HEK293T (cell line): Measurements from ENCODE around the gene LEFTY2.
"Not testable (repeated sequence)": the region's sequence is repeated elsewhere in the genome, so short reads cannot be mapped to it uniquely, and the experiment has no call there.

ENCODE experiments used
- CTCF ChIA-PET: fragments of 350-600 bp; formaldehyde crosslinking; extraction: SDS; loops from one replicate; lab custom pipeline; 2021; ENCODE audit warnings: antibody characterized with exemption, inconsistent platforms; lab: Yijun Ruan, JAX
- POLR2A ChIA-PET: fragments of 350-600 bp; formaldehyde crosslinking; extraction: SDS; loops from one replicate; lab custom pipeline; 2020; ENCODE audit warnings: antibody characterized with exemption, inconsistent platforms; lab: Yijun Ruan, JAX
- DNase-seq: peaks from one replicate; pipeline ENCODE4 v3.0.0; 2012; ENCODE audit warnings: mixed read lengths; ENCODE audit errors: extremely low spot score
- ARNT ChIP-seq: fragments of 450-650 bp; IDR thresholded peaks from 2 replicates; pipeline ENCODE4 v1.6.1; 2017; ENCODE audit warnings: mild to moderate bottlenecking
- BHLHE40 ChIP-seq: fragments of 450-650 bp; IDR thresholded peaks from 2 replicates; pipeline ENCODE4 v1.6.1; 2016; ENCODE audit warnings: mild to moderate bottlenecking, moderate library complexity, borderline replicate concordance
- CTBP1 ChIP-seq: fragments of 450-650 bp; IDR thresholded peaks from 2 replicates; pipeline ENCODE4 v1.6.1; 2016; ENCODE audit warnings: borderline replicate concordance
- ELF4 ChIP-seq: fragments of 450-650 bp; IDR thresholded peaks from 2 replicates; pipeline ENCODE4 v1.6.1; 2017; ENCODE audit warnings: antibody characterized with exemption
- FOXA1 ChIP-seq: fragments of 450-650 bp; IDR thresholded peaks from 2 replicates; pipeline ENCODE4 v1.6.1; 2016; ENCODE audit warnings: mild to moderate bottlenecking
- FOXK2 ChIP-seq: fragments of 450-650 bp; IDR thresholded peaks from 2 replicates; pipeline ENCODE4 v1.6.1; 2016; ENCODE audit warnings: mild to moderate bottlenecking
- FOXM1 ChIP-seq: fragments of 450-650 bp; IDR thresholded peaks from 2 replicates; pipeline ENCODE4 v1.6.1; 2017; ENCODE audit warnings: mild to moderate bottlenecking, borderline replicate concordance
- HDGF ChIP-seq: fragments of 450-650 bp; IDR thresholded peaks from 2 replicates; pipeline ENCODE4 v1.6.1; 2017; ENCODE audit warnings: antibody characterized with exemption, borderline replicate concordance
- L3MBTL2 ChIP-seq: fragments of 450-650 bp; conservative IDR thresholded peaks from 2 replicates; pipeline ENCODE4 v1.6.1; 2016; ENCODE audit warnings: mild to moderate bottlenecking
- LEF1 ChIP-seq: fragments of 450-650 bp; IDR thresholded peaks from 2 replicates; pipeline ENCODE4 v1.6.1; 2017; ENCODE audit warnings: mild to moderate bottlenecking, borderline replicate concordance
- NFRKB ChIP-seq: fragments of 450-650 bp; IDR thresholded peaks from 2 replicates; pipeline ENCODE4 v1.6.1; 2016; ENCODE audit warnings: mild to moderate bottlenecking, moderate library complexity
- SP1 ChIP-seq: fragments of 450-650 bp; IDR thresholded peaks from 2 replicates; pipeline ENCODE4 v1.6.1; 2017
- SUZ12 ChIP-seq: fragments of 450-650 bp; IDR thresholded peaks from 2 replicates; pipeline ENCODE4 v1.6.1; 2016; ENCODE audit warnings: mild to moderate bottlenecking
- TARDBP ChIP-seq: fragments of 450-650 bp; IDR thresholded peaks from 2 replicates; pipeline ENCODE4 v1.6.1; 2016
- ZNF384 ChIP-seq: fragments of 450-650 bp; IDR thresholded peaks from 2 replicates; pipeline ENCODE4 v1.6.1; 2016
- TF ChIP-seq, protein P1 (sequence below): fragments of 450-650 bp; IDR thresholded peaks from 2 replicates; pipeline ENCODE4 v1.6.1; 2016

LEFTY2 gene

DNA sequence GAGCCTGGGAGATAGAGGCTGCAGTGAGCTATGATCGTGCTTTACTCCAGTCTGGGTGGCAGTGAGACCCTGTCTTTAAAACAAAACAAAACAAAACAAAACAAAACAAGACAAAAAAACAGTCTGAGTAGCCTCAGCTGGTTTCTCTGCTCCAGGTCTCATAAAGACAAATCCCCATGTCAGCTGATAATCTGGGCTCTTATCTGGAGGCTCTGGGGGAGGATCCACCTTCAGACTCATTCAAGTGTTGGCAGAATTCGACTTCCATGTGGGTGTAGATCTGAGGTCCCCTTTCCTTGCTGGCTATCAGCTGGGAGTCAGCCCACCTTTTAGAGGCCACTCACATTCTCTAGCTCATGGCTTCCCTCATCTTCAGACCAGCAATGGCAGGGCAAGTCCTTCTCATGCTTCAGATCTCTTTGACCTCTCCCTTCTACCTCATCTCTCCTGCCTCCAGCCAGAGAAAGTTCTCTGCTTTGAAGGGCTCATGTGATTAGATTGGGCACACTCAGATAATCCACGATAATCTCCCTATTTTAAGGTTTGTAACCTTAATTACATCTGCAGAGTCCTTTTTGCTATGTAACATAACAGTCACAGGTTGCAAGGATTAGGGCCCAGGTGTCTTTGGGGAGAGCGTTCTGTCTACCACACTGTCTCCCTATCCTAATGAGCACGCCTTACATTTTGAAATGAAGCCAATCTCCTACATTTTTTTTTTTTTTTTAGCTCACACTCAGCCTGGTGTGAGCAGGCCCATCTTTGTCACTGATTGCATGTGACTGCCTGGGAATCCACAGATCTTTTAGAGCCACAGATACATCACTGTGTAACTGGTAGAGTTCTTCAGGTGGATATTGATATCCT, 9.5 kb downstream of the LEFTY2 start:
- TF ChIP-seq BHLHE40 (no peak), ARNT (no peak), SUZ12 (no peak), L3MBTL2 (no peak), HDGF (no peak), NFRKB (no peak), FOXK2 (no peak), FOXA1 (no peak), FOXM1 (no peak), ELF4 (no peak), SP1 (no peak), LEF1 (no peak), TARDBP (no peak), CTBP1 (no peak), ZNF384 (no peak)
- TF ChIP-seq, protein P1, sequence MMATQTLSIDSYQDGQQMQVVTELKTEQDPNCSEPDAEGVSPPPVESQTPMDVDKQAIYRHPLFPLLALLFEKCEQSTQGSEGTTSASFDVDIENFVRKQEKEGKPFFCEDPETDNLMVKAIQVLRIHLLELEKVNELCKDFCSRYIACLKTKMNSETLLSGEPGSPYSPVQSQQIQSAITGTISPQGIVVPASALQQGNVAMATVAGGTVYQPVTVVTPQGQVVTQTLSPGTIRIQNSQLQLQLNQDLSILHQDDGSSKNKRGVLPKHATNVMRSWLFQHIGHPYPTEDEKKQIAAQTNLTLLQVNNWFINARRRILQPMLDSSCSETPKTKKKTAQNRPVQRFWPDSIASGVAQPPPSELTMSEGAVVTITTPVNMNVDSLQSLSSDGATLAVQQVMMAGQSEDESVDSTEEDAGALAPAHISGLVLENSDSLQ = no peak
- no peak for DNase-seq
- POLR2A ChIA-PET = interaction anchor here (1.7 kb wide), 1 partner anchor 7 kb away, joined by 12 read pairs; the partner anchor contains the start of gene PYCR2
- CTCF ChIA-PET = interaction anchor here (0.6 to 1.0 kb wide), 4 partner anchors 8 to 271 kb away, joined by 3 read pairs; no protein-coding TSS in a partner anchor

DNA sequence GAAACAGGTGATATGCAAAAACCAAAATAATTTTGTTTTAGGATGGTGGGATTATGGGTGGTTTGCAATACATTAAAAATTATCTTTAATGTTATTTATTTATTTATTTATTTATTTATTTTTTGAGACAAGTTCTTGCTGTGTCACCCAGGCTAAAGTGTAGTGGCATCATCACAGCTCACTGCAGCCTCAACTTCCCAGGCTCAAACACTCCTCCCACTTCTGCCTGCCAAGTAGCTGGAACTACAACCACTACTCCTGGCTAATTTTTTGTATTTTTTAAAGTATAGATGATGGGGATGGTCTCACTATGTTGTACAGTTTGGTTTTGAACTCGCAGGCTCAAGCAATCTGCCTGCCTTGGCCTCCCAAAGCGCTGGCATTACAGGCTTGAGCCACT, 10.5 kb downstream of the LEFTY2 start:
- CTCF ChIA-PET = interaction anchor here (0.7 kb wide), 1 partner anchor 44 kb away, joined by 3 read pairs; no protein-coding TSS in a partner anchor
- DNase-seq = no peak
- POLR2A ChIA-PET = no interaction called here
- TF ChIP-seq NFRKB (no peak), FOXK2 (no peak), L3MBTL2 (no peak), SP1 (no peak), LEF1 (no peak), FOXA1 (no peak), SUZ12 (no peak)
- TF ChIP-seq, protein P1 = no peak

DNA sequence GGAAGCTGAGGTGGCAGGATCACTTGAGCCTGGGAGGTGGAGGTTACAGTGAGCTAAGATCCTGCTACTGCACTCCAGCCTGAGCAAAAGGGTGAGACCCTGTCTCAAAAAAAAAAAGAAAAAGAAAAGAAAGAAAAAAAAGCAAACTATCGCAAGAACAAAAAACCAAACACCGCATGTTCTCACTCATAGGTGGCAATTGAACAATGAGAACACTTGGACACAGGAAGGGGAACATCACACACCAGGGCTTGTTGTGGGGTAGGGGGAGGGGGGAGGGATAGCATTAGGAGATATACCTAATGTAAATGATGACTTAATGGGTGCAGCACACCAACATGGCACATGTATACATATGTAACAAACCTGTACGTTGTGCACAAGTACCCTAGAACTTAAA, 11.6 kb downstream of the LEFTY2 start:
- CTCF ChIA-PET, DNase-seq, POLR2A ChIA-PET: not testable (repeated sequence)

DNA sequence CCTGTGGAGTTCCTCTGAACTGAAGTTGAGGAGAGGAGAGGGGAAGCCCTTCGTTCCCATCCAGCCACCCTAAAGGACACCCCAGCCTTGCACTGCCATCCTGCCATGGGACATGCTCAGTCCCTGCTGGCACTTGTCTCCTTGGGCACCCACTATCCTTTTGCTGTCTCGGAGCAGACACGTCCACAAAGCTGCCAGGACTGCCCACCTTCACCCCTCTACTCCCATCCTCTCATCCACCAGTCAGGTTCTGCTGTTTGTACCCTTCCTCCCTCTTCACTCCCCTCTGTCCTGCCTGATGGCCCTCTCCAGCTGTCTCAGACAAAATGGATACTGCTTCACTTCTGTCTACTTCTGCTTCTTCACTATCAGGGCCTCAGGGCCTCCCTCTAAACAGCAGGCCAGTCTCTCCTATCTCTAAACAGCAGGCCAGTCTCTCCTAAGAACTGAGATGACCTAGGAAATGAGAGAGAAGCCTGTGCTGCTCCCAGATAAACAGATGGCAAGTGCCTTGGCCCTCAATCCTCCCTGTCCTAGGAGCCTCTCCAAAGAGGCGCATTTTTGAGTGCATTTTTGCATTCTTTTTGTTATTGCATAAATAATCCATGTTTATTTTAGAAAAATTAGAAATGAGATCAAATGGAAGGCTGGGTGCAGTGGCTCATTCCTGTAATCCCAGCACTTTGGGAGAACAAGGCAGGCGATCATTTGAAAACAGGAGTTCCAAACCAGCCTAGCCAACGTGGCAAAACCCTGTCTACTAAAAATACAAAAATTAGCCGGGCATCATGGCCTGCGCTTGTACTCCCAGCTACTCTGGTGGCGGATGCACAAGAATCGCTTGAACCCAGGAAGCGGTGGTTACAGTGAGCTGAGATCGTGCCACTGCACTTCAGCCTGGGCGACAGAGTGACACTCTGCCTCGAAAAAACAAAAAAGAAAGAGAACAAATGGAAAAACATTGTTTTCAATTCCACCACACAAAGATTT, 12.5 kb downstream of the LEFTY2 start:
- ChIA-PET CTCF (no interaction called here), POLR2A (no interaction called here)
- DNase-seq = no peak
- no peak for TF ChIP-seq CTBP1
- no peak for TF ChIP-seq NFRKB
- no peak for TF ChIP-seq ARNT
- TF ChIP-seq, protein P1 = no peak
- no peak for TF ChIP-seq TARDBP
- TF ChIP-seq BHLHE40 = no peak
- TF ChIP-seq SUZ12 = no peak
- TF ChIP-seq ELF4 = no peak
- TF ChIP-seq FOXM1 = no peak
- no peak for TF ChIP-seq FOXA1
- no peak for TF ChIP-seq L3MBTL2
- TF ChIP-seq SP1 = no peak
- no peak for TF ChIP-seq ZNF384
- no peak for TF ChIP-seq LEF1
- no peak for TF ChIP-seq HDGF
- no peak for TF ChIP-seq FOXK2

DNA sequence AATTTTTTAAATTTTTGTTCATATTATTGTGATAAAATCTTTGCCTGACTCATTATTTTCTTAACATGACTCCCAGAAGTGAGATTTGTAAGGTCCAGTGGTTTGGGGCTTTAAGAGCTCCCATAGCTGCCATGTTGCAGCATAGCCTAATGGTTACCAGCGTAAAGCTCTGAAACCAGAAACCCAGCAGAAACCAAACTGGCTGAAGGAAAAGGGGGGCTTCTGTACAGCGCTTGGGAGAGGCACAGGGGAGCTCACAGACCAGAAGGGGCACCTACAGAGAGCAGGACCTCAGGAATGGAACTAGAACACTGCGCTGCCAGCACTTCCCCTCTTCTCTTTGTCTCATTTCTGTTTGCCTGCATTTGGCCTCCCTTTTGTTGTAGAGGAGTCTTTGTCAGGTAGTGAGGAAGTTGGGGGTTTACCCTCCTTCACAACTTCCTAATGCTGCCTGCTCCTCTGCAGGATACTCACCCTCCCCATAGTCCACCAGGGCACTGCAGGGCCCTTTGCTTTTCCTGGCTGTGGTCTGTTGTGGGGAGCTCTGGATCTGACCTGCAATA, 14.4 kb downstream of the LEFTY2 start:
- DNase-seq = no peak
- no peak for TF ChIP-seq FOXK2
- no peak for TF ChIP-seq CTBP1
- TF ChIP-seq ARNT = no peak
- TF ChIP-seq, protein P1 = no peak
- TF ChIP-seq SUZ12 = no peak
- TF ChIP-seq ELF4 = no peak
- no peak for TF ChIP-seq TARDBP
- no peak for TF ChIP-seq FOXM1
- TF ChIP-seq ZNF384 = no peak
- no peak for TF ChIP-seq NFRKB
- TF ChIP-seq FOXA1 = no peak
- TF ChIP-seq HDGF = no peak
- ChIA-PET POLR2A (interaction anchor here (1.0 to 1.6 kb wide), 3 partner anchors 9 to 45 kb away, joined by 3 to 4 read pairs (median 4); partner anchors contain the start of gene TMEM63A), CTCF (interaction anchor here (0.8 kb wide), 1 partner anchor 44 kb away, joined by 3 read pairs; the partner anchor contains the start of gene TMEM63A)
